Progenitor cell of endocrine pancreas (in vitro differentiated cells): ENCODE measurements around the gene OSBPL10. TPM values are rescaled to one million over a fixed set of nuclear protein-coding genes. Genes with fewer than 3 reads are reported as not detected.

Experiments used
- DNase-seq: peaks from one replicate; pipeline ENCODE4 v3.0.0; 2021; ENCODE audit warnings: low spot score; ENCODE audit not compliant: unreplicated experiment
- H3K27ac Mint-ChIP-seq: 2 replicates; pipeline ENCODE4 v1.8.0; 2021; ENCODE audit warnings: mild to moderate bottlenecking, moderate library complexity, mixed read lengths
- H3K27me3 Mint-ChIP-seq: 2 replicates; pipeline ENCODE4 v1.8.0; 2021; ENCODE audit warnings: mixed read lengths
- H3K36me3 Mint-ChIP-seq: 2 replicates; pipeline ENCODE4 v1.8.0; 2022; ENCODE audit warnings: mixed read lengths; ENCODE audit not compliant: insufficient read depth
- H3K4me1 Mint-ChIP-seq: 2 replicates; pipeline ENCODE4 v1.8.0; 2021; ENCODE audit warnings: low read depth, mixed read lengths
- H3K4me3 Mint-ChIP-seq: 2 replicates; pipeline ENCODE4 v1.8.0; 2021; ENCODE audit warnings: low read depth, mild to moderate bottlenecking, moderate library complexity, mixed read lengths
- H3K9me3 Mint-ChIP-seq: 2 replicates; pipeline ENCODE4 v1.8.0; 2021; ENCODE audit warnings: low read depth, mixed read lengths
- total RNA-seq: library from RNA; stranded (reverse); gene quantifications from 2 replicates; pipeline ENCODE4 v1.2.1, GENCODE V29; 2021
- TF ChIP-seq, protein P1 (sequence below): fragments of 200-600 bp; sonication (generic); IDR thresholded peaks from one replicate; pipeline ENCODE4 v1.5.0; 2021; ENCODE audit warnings: antibody characterized with exemption, mild to moderate bottlenecking; ENCODE audit not compliant: unreplicated experiment

The OSBPL10 gene
- total RNA-seq, 1 donor from 2014 or later: 25.2 TPM

DNA sequence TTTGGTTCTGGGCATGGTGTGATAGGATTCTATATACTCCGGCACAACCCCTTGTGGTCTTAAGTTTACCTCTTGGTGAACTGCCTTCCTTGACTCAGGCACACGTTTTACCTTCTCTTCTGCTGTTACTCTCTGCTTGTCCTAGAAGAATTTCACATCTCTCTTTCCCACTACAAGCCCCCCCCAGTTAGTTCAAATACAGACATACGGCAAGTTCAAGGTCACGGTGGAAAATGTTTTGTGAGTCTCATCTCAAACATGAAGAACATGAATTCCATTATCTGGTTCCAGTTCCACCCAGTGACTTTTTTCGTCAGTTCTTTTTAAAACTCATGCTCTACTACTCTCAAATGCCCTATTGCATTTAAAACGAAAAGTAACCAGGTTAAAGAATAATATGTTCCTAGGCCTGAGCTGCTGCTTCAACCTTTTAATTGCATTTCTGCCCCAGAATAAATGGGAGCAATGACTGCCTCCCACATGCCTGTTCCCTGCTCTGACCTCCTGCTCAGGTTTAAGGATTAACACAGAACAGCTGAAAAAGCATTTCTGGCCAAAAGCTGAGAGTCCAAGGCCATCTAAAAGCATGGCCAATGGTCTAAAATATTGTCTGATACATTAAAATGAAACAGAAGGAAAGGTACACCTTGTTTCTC lies 132.8 kb downstream of the OSBPL10 start:
- Mint-ChIP-seq H3K4me1 (peaks cover 10% of the 10 kb centered on the region), H3K36me3 (peaks cover 3% of the 10 kb centered on the region), H3K9me3 (no peaks in the 10 kb centered on the region), H3K4me3 (no peak overlapping the region), H3K27ac (no peak overlapping the region), H3K27me3 (no peaks in the 10 kb centered on the region)
- no peak for DNase-seq
- TF ChIP-seq, protein P1, sequence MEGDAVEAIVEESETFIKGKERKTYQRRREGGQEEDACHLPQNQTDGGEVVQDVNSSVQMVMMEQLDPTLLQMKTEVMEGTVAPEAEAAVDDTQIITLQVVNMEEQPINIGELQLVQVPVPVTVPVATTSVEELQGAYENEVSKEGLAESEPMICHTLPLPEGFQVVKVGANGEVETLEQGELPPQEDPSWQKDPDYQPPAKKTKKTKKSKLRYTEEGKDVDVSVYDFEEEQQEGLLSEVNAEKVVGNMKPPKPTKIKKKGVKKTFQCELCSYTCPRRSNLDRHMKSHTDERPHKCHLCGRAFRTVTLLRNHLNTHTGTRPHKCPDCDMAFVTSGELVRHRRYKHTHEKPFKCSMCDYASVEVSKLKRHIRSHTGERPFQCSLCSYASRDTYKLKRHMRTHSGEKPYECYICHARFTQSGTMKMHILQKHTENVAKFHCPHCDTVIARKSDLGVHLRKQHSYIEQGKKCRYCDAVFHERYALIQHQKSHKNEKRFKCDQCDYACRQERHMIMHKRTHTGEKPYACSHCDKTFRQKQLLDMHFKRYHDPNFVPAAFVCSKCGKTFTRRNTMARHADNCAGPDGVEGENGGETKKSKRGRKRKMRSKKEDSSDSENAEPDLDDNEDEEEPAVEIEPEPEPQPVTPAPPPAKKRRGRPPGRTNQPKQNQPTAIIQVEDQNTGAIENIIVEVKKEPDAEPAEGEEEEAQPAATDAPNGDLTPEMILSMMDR: no peak

DNA sequence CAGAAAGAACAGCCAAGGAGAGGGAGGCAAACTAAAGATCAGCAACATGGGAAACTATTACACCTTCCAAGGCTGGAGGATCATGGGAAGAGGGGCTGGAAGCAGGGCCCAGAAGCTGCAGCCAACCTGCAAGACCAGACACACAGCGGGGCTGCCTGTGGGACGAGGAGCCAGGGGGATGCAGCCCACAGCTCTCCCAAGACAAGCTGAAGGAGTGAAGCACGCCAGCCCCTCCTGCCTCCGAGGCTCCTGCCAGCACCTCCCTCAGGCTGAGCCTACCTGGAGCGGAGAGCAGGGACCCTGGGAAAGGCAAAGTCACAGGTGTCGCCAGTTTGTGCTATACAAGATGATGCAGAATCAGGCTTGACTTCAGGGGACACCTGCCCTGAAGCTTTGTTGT lies 133.3 kb downstream of the OSBPL10 start:
- Mint-ChIP-seq H3K9me3 (no peaks in the 10 kb centered on the region), H3K4me1 (peaks cover 5% of the 10 kb centered on the region), H3K4me3 (no peak overlapping the region), H3K27ac (no peak overlapping the region), H3K36me3 (peaks cover 3% of the 10 kb centered on the region), H3K27me3 (no peaks in the 10 kb centered on the region)
- TF ChIP-seq, protein P1: no peak
- no peak for DNase-seq

DNA sequence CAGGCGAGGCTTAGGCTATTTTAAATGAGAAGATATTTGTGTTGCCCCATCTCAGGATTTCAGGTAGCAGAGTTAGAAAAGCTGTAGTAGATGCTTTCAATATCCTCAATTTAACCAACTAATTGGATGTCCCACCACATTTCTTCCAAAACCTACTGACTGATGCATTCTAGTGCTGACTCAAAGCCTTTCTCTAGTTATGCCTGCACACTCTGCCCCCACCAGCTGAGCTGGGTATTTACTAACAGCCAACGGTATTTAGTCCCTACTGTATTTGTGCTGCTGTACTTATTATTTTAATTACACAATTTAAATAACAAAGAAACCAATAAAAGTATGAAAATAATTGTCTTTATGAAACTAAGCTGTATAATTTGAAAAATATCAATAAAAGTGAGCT lies 139.5 kb downstream of the OSBPL10 start:
- peaks cover 4% of the 10 kb centered on the region for H3K9me3 Mint-ChIP-seq
- H3K4me1 Mint-ChIP-seq: no peaks in the 10 kb centered on the region
- TF ChIP-seq, protein P1: no peak
- no peak overlapping the region for H3K4me3 Mint-ChIP-seq
- peaks cover 2% of the 10 kb centered on the region for H3K36me3 Mint-ChIP-seq
- no peak overlapping the region for H3K27ac Mint-ChIP-seq
- H3K27me3 Mint-ChIP-seq: no peaks in the 10 kb centered on the region
- no peak for DNase-seq

DNA sequence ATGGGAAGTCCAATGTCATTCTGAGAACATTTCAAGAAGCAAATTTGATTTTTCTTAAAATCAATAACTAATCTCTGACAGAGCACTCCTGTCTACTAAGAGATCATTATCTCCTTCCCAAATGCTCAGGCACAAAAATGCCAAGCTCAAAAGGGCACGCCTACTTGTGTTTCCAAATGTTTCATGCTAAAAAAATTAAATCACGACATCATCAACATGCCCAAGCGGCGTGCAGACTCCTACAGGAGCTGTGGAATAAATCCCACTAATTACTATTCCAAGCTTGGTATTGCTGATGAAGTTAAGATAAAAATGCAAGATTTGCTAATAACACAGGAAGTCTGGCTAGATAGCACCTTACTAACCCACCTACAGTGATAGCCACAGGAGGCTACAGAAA lies 140.8 kb downstream of the OSBPL10 start:
- no peak for DNase-seq
- Mint-ChIP-seq H3K9me3 (peaks cover 4% of the 10 kb centered on the region), H3K27me3 (no peaks in the 10 kb centered on the region), H3K4me1 (no peaks in the 10 kb centered on the region), H3K4me3 (no peak overlapping the region), H3K36me3 (peaks cover 2% of the 10 kb centered on the region), H3K27ac (no peak overlapping the region)
- TF ChIP-seq, protein P1: no peak

DNA sequence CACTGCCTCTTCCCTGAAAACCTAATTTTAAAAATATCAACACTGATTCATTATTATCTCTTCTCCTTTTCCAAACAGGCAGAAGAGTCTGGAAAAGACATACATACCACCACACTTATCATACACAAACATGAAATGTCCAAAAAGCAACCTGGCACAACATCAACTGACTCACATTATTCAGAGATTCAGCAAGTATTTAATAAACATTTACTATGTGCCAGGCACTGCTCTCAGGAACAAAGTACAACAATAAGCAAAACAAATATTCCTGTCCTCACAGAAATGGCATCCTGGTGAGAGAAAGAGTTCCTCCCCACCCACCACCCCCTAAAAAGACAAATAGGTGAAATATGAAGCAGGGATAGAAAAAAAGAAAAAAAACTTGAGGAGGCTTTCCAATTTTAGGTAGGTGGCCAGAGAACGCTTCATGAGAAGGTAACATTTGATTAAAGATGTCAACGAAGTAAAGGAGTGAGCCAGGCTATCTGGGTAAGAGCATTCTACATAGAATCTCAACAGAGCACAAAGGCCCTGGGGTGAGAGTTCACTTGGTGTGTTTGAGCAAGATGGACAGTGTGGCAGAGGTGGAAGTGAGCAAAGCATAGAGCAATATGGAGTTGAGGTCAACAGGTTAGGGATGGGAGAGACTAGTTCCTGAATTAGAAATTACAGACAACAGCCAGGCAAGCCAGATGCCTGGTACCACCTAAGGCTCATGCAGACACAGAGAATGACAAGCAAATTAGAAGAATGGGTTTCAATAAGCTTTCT lies 141.7 kb downstream of the OSBPL10 start:
- TF ChIP-seq, protein P1: no peak
- Mint-ChIP-seq H3K4me1 (no peaks in the 10 kb centered on the region), H3K27ac (no peak overlapping the region), H3K27me3 (no peaks in the 10 kb centered on the region), H3K9me3 (peaks cover 4% of the 10 kb centered on the region), H3K36me3 (peaks cover 2% of the 10 kb centered on the region), H3K4me3 (no peak overlapping the region)
- no peak for DNase-seq
